ENCODE measurements around the gene ARHGAP15.
A peak's percentile ranks its signal among the peaks of the same experiment; 100 is the strongest.

The ARHGAP15 gene

GRCh38 chr2:143345887-143346787 lies 216.9 kb downstream of the ARHGAP15 start:
- DNase-seq (ENCODE audit: low spot score), result no peak

GRCh38 chr2:143347271-143347695 lies 218.1 kb downstream of the ARHGAP15 start:
- no peak for DNase-seq (ENCODE audit: low spot score)

GRCh38 chr2:143347901-143348414 lies 218.7 kb downstream of the ARHGAP15 start:
- no peak for DNase-seq (ENCODE audit: low spot score)

GRCh38 chr2:143354050-143354750 lies 225.0 kb downstream of the ARHGAP15 start:
- no peak for DNase-seq (ENCODE audit: low spot score)

GRCh38 chr2:143355870-143356269 lies 226.7 kb downstream of the ARHGAP15 start:
- no peak for DNase-seq (ENCODE audit: low spot score)

- DNase-seq (ENCODE audit: low spot score), result no peak
Observed at GRCh38 chr2:143356336-143356735, 227.1 kb downstream of the ARHGAP15 start.

GRCh38 chr2:143356736-143357446 lies 227.7 kb downstream of the ARHGAP15 start:
- DNase-seq (ENCODE audit: low spot score), result no peak

GRCh38 chr2:143357966-143358365 lies 228.7 kb downstream of the ARHGAP15 start:
- DNase-seq (ENCODE audit: low spot score), result no peak

GRCh38 chr2:143361346-143361745 lies 232.1 kb downstream of the ARHGAP15 start:
- no peak for DNase-seq (ENCODE audit: low spot score)

GRCh38 chr2:143371616-143372015 lies 242.4 kb downstream of the ARHGAP15 start:
- DNase-seq (ENCODE audit: low spot score), result no peak

- DNase-seq (ENCODE audit: low spot score), result no peak
Observed at GRCh38 chr2:143375384-143375880, 246.2 kb downstream of the ARHGAP15 start.

- DNase-seq (ENCODE audit: low spot score), result no peak
Observed at GRCh38 chr2:143378996-143379395, 249.8 kb downstream of the ARHGAP15 start.

GRCh38 chr2:143379955-143380354 lies 250.7 kb downstream of the ARHGAP15 start:
- no peak for DNase-seq (ENCODE audit: low spot score)

GRCh38 chr2:143382573-143382972 lies 253.4 kb downstream of the ARHGAP15 start:
- no peak for DNase-seq (ENCODE audit: low spot score)

- DNase-seq (ENCODE audit: low spot score), result no peak
Observed at GRCh38 chr2:143383016-143383415, 253.8 kb downstream of the ARHGAP15 start.

- DNase-seq (ENCODE audit: low spot score), result no peak
Observed at GRCh38 chr2:143384111-143384510, 254.9 kb downstream of the ARHGAP15 start.

GRCh38 chr2:143390171-143390570 lies 261.0 kb downstream of the ARHGAP15 start:
- DNase-seq (ENCODE audit: low spot score), result no peak

GRCh38 chr2:143392358-143392757 lies 263.1 kb downstream of the ARHGAP15 start:
- no peak for DNase-seq (ENCODE audit: low spot score)

GRCh38 chr2:143394062-143394461 lies 264.8 kb downstream of the ARHGAP15 start:
- no peak for DNase-seq (ENCODE audit: low spot score)

GRCh38 chr2:143397884-143398614 lies 268.8 kb downstream of the ARHGAP15 start:
- peak; percentile 33 for DNase-seq (ENCODE audit: low spot score)

GRCh38 chr2:143398781-143399180 lies 269.6 kb downstream of the ARHGAP15 start:
- no peak for DNase-seq (ENCODE audit: low spot score)
